AG04450 (cell line): ENCODE measurements around the gene HOXA4. TPM values are rescaled to one million over a fixed set of nuclear protein-coding genes. Genes with fewer than 3 reads are reported as not detected.
A peak's percentile ranks its signal among the peaks of the same experiment; 100 is the strongest.

Experiments used
- CTCF ChIA-PET: fragments of 300-600, 350-600 bp; formaldehyde crosslinking; extraction: SDS; loops from one replicate; lab custom pipeline; 2022; ENCODE audit warnings: antibody characterized with exemption, inconsistent platforms; lab: Charles Lee
- POLR2A ChIA-PET: fragments of 350-600 bp; formaldehyde crosslinking; extraction: SDS; loops from one replicate; lab custom pipeline; 2021; ENCODE audit warnings: antibody characterized with exemption, inconsistent platforms; lab: Yijun Ruan, JAX
- DNase-seq: peaks from one replicate; pipeline ENCODE4 v3.0.0-alpha.2; 2011; ENCODE audit warnings: low read depth, low spot score
- H3K27ac ChIP-seq: one replicate; pipeline ENCODE4 v1.5.1; 2012; ENCODE audit warnings: low read depth, low read length, control low read depth
- H3K27me3 ChIP-seq: one replicate; pipeline ENCODE4 v1.6.0; 2012; ENCODE audit warnings: low read length; ENCODE audit not compliant: control insufficient read depth, insufficient read depth
- H3K4me3 ChIP-seq: 2 replicates; pipeline ENCODE4 v1.5.1; 2011; ENCODE audit warnings: mild to moderate bottlenecking, low read depth, low read length, control low read depth
- H3K9me3 ChIP-seq: 2 replicates; pipeline ENCODE4 v1.5.1; 2012; ENCODE audit warnings: low read length; ENCODE audit not compliant: control insufficient read depth, insufficient read depth
- polyA plus RNA-seq: library from polyadenylated mRNA; depleted of rRNA; stranded (reverse); fragments of >200 nt; gene quantifications from 2 replicates; pipeline ENCODE4 v1.2.3, GENCODE V29; 2011
- TF ChIP-seq, protein P1 (sequence below): IDR thresholded peaks from 2 replicates; pipeline ENCODE4 v1.5.1; 2011; ENCODE audit warnings: low read depth, low read length, control low read depth, inconsistent platforms

Gene HOXA4
- polyA plus RNA-seq, 1 experiment = 5.8 TPM

DNA sequence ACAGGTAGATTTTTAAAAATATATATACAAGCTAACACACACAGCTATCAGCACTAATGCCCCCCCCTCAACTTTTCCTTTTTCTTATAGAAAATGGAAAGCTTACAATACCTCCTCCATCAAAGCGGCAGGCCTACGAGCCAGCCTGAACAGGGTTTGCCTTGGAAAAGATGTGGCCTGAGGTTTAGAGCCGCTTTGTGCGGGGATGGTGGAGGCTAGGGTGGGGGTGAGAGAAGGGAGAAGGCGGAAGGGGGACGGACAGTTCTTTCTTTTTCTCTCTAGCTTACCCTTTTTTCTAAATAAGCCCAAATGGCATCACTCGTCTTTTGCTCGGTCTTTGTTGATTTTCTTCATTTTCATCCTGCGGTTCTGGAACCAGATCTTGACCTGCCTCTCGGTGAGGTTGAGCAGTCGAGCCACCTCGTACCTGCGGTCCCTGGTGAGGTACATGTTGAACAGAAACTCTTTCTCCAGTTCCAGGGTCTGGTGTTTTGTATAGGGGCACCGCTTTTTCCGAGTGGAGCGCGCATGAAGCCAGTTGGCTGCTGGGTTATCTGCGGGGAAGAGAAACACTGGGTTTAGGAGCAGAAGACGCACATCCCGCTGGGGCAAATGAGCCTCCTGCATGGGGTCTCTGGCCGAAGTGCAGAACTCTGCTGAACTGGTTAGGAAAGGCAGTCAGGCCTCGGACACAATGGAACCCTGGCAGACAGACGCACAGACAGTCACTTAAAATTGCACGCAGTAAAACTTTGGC, 32.9 kb upstream of the HOXA4 start:
- Histone ChIP-seq H3K9me3 (peaks cover 25% of the 10 kb centered on the region; the same call in 1 of the 2 replicates), H3K27ac (no peak overlapping the region), H3K27me3 (peaks cover 52% of the 10 kb centered on the region), H3K4me3 (no peak overlapping the region)
- no peak for DNase-seq
- TF ChIP-seq, protein P1, sequence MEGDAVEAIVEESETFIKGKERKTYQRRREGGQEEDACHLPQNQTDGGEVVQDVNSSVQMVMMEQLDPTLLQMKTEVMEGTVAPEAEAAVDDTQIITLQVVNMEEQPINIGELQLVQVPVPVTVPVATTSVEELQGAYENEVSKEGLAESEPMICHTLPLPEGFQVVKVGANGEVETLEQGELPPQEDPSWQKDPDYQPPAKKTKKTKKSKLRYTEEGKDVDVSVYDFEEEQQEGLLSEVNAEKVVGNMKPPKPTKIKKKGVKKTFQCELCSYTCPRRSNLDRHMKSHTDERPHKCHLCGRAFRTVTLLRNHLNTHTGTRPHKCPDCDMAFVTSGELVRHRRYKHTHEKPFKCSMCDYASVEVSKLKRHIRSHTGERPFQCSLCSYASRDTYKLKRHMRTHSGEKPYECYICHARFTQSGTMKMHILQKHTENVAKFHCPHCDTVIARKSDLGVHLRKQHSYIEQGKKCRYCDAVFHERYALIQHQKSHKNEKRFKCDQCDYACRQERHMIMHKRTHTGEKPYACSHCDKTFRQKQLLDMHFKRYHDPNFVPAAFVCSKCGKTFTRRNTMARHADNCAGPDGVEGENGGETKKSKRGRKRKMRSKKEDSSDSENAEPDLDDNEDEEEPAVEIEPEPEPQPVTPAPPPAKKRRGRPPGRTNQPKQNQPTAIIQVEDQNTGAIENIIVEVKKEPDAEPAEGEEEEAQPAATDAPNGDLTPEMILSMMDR = no peak
- POLR2A ChIA-PET = no interaction called here
- CTCF ChIA-PET = interaction anchor here (0.6 to 3.8 kb wide), 9 partner anchors 10 to 1270 kb away, joined by 3 to 171 read pairs (median 21); no protein-coding TSS in a partner anchor

DNA sequence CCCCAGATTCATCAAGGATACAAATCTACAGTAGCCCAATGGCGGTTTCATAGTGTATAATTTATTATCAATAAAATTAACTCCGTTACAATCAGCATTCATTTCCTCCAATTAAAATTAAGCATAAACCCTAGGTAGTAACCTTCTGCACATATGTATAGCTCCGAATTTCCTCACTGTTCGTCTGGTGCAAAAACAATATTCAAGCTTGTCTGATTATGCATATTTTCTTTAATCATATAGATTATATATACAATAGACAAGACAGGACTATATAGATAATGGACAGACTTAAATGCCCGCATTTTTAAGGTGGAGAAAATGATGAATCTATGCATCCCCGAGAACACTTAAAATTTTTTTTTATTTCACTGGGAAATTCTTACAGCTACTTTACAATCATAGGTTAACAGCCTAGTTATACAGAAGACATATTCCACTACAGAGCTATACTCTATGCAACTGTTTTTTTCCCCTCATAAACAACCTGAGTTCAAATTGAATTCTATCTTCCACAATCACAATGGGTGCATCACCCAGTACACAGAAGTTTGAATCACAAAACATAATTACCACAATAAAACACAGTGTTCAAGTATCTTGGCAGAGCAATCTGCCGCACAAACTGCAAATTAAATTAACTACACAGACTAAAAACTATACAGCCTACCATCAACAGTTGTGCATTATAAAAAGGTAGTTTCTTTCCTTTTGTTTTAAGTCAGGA, 32.2 kb upstream of the HOXA4 start:
- Histone ChIP-seq H3K4me3 (no peak overlapping the region), H3K27ac (no peak overlapping the region), H3K27me3 (peaks cover 44% of the 10 kb centered on the region), H3K9me3 (peaks cover 27% of the 10 kb centered on the region; the same call in 1 of the 2 replicates)
- POLR2A ChIA-PET = no interaction called here
- TF ChIP-seq, protein P1 = no peak
- no peak for DNase-seq
- CTCF ChIA-PET = interaction anchor here (0.6 to 3.8 kb wide), 10 partner anchors 10 to 1269 kb away, joined by 3 to 171 read pairs (median 20); no protein-coding TSS in a partner anchor

DNA sequence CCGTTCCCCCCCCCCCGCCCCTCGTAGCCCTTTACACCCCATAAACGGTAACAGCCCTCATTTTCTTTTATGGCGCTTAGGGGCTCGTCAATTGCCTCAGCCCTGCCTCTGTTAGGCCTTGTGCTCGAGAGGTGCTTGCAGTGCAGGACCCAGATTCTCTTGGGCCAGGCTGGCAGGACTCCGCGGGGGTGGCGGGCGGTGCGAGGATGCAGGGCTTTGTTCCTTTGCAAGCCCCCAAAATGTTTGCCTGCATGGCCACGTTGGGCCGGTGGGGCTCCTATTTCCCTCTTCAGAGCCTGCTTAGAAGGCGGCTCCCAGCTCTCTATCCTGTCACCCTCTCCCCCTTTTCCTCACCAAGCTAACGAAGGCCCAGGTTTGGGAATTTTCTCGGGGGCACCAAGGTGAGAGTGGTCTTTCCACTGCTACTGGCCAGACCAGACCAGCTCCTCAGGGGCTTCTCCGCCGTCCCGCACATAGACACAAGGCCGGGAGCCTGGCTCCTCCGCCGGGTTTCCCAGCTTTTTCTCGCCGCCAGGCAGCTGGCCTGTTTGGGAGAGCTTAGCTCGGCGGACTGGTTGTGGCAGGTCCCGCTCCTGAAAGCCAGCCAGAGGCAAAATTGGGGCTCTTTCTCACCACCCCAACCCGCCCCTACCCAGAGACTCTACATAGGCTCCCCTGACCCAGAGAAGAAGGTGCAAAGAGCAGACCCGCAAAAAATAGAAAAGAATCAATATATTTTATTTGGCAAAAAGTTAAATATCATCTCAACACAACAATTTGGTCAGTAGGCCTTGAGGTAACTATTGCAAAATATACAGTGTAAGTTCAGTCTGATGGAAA, 31.4 kb upstream of the HOXA4 start:
- peaks cover 36% of the 10 kb centered on the region for H3K27me3 ChIP-seq
- TF ChIP-seq, protein P1 = no peak
- peaks cover 29% of the 10 kb centered on the region; the same call in 1 of the 2 replicates for H3K9me3 ChIP-seq
- ChIA-PET CTCF (interaction anchor here (0.7 to 3.8 kb wide), 23 partner anchors 9 to 1268 kb away, joined by 3 to 171 read pairs (median 8); partner anchors contain the start of genes HOXA3, HOXA5 and SKAP2), POLR2A (interaction anchor here (1.3 kb wide), 1 partner anchor 792 kb away, joined by 3 read pairs; no protein-coding TSS in a partner anchor)
- no peak overlapping the region for H3K27ac ChIP-seq
- no peak overlapping the region for H3K4me3 ChIP-seq
- no peak for DNase-seq

DNA sequence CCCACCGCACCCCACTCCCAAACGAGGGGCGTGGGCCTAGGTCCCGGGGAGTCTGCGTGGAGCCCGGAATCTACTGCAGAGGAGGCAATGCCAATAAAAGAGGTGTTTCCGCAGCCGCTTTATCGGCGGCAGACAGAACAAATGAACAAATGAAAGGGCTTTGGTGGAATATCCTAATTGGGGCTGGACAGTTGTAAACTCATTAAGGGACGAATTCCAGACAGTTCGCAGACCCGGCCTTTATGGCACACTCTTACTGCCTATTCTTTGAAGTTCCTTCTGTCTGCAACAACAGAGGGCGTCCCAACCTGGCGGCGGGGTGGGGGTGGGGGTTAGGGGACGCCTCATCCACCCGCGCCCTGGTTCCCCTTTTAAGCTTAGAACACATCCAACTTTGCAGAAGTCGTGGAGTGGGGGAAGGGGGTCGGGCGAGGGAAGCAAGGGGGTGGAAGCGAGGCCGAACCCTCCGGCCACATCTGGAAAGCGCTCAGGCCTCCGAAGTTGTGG, 30.7 kb upstream of the HOXA4 start:
- H3K4me3 ChIP-seq = peak overlapping the region; percentile 62
- POLR2A ChIA-PET = interaction anchor here (0.5 to 1.3 kb wide), 5 partner anchors 64 to 961 kb away, joined by 3 to 5 read pairs (median 3); no protein-coding TSS in a partner anchor
- CTCF ChIA-PET = interaction anchor here (0.6 to 3.8 kb wide), 30 partner anchors 9 to 1307 kb away, joined by 3 to 171 read pairs (median 6); partner anchors contain the start of genes HOXA3, HOXA5 and SKAP2
- TF ChIP-seq, protein P1 = no peak
- DNase-seq = no peak
- peaks cover 30% of the 10 kb centered on the region for H3K27me3 ChIP-seq
- H3K27ac ChIP-seq = no peak overlapping the region
- H3K9me3 ChIP-seq = peaks cover 25% of the 10 kb centered on the region; the same call in 1 of the 2 replicates
